Measurements from ENCODE around the gene BIRC7.

Gene BIRC7

GRCh38 chr20:63258781-63259180 lies 23.1 kb downstream of the BIRC7 start:
- no peak overlapping the region for H3K4me3 ChIP-seq (ENCODE audit: low read length)
- TF ChIP-seq, protein P1, sequence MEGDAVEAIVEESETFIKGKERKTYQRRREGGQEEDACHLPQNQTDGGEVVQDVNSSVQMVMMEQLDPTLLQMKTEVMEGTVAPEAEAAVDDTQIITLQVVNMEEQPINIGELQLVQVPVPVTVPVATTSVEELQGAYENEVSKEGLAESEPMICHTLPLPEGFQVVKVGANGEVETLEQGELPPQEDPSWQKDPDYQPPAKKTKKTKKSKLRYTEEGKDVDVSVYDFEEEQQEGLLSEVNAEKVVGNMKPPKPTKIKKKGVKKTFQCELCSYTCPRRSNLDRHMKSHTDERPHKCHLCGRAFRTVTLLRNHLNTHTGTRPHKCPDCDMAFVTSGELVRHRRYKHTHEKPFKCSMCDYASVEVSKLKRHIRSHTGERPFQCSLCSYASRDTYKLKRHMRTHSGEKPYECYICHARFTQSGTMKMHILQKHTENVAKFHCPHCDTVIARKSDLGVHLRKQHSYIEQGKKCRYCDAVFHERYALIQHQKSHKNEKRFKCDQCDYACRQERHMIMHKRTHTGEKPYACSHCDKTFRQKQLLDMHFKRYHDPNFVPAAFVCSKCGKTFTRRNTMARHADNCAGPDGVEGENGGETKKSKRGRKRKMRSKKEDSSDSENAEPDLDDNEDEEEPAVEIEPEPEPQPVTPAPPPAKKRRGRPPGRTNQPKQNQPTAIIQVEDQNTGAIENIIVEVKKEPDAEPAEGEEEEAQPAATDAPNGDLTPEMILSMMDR (IDR thresholded peaks at IDR 0.05; ENCODE audit: insufficient read depth, low read depth, low read length, missing control alignments), result no peak
- no peak for DNase-seq (ENCODE audit: low read depth)

- TF ChIP-seq, protein P1 (IDR thresholded peaks at IDR 0.05; ENCODE audit: insufficient read depth, low read depth, low read length, missing control alignments), result no peak
- no peak overlapping the region for H3K4me3 ChIP-seq (ENCODE audit: low read length)
- no peak for DNase-seq (ENCODE audit: low read depth)
These were observed 24.2 kb downstream of the BIRC7 start for GRCh38 chr20:63259734-63260460.

DNA sequence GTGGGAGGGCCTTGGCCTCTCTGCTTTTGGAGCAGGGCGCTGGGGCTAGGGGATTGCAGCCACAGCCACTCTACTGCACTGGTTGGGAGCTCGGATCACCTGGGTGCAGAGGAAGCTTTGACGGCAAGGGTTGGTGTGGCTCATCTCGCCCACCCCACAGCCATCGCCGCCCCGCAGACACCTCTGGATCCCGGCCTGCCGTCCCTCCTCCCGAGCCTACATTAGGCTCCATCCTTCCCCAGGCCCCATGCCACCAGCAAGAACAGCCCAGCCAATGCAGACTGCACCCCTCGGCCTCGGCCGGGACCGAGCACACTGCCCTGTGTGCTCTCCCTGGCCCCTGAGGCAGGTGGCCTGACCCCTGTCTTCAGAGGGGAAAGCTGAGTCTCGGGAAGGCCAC lies 24.8 kb downstream of the BIRC7 start:
- no peak overlapping the region for H3K4me3 ChIP-seq (ENCODE audit: low read length)
- TF ChIP-seq, protein P1 (IDR thresholded peaks at IDR 0.05; ENCODE audit: insufficient read depth, low read depth, low read length, missing control alignments), result no peak
- DNase-seq (ENCODE audit: low read depth), result no peak

GRCh38 chr20:63261060-63261794 lies 25.5 kb downstream of the BIRC7 start:
- no peak overlapping the region for H3K4me3 ChIP-seq (ENCODE audit: low read length)
- TF ChIP-seq, protein P1 (IDR thresholded peaks at IDR 0.05; ENCODE audit: insufficient read depth, low read depth, low read length, missing control alignments), result no peak
- no peak for DNase-seq (ENCODE audit: low read depth)

DNA sequence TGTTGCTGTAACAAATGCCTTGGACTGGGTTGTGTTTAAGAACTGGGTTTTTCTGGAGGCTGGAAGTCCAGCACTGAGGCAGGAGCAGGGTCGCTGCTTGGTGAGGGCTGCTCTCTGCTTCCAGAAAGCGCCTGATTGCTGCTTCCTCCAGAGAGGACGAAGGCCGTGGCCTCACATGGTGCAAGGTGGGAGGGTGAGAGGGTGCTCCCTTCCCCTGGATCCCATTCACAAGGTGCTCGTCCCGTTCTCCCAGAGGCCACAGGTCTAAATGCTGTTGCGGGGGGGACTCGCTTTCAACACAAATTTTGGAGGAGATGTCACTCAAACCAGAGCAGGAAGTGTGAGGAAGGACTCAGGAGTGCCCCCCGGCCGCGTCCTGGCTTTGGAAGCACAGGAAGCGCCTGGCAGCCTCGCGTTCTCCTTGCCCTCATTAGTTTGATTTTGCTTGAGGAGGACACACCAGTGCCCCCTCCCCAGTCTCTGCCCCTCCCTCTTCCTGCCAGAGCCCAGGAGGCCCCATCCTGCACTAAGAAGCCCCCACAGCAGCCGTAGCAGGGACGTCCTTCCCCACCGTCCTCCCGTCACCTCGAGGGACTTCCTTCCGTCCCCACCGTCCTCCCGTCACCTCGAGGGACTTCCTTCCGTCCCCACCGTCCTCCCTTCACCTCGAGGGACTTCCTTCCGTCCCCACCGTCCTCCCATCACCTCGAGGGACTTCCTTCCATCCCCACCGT lies 26.3 kb downstream of the BIRC7 start:
- no peak for DNase-seq (ENCODE audit: low read depth)
- H3K4me3 ChIP-seq (ENCODE audit: low read length), result no peak overlapping the region
- TF ChIP-seq, protein P1 (IDR thresholded peaks at IDR 0.05; ENCODE audit: insufficient read depth, low read depth, low read length, missing control alignments), result no peak

DNA sequence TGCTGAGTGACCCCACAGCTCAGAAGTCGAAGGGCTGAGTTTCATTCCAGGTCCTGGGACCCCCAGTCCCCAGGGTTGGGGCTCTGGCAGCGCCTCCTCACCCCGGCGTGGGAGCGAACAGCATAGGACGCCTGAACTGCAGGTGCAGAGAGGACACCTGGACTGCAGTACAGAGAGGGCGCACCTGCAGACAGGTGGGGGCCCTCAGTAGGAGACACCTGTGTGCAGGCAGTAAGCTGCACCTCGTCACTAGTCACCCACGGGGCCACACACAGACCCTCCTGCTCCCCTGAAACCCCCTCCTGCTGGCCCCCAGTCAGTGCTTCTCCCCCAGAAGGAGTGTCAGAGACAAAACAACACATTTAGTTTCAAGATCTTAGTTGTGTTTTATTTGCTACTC lies 27.1 kb downstream of the BIRC7 start:
- TF ChIP-seq, protein P1 (IDR thresholded peaks at IDR 0.05; ENCODE audit: insufficient read depth, low read depth, low read length, missing control alignments), result no peak
- DNase-seq (ENCODE audit: low read depth), result no peak
- H3K4me3 ChIP-seq (ENCODE audit: low read length), result no peak overlapping the region

Data from epithelial cell of esophagus (primary cell).